ENCODE results near the gene UST. TPM values are rescaled to one million over a fixed set of nuclear protein-coding genes. Genes with fewer than 3 reads are reported as not detected.
"Not testable (repeated sequence)": the region's sequence is repeated elsewhere in the genome, so short reads cannot be mapped to it uniquely, and the experiment has no call there.

Gene UST
- total RNA-seq, 2 donors from 2014 or later: 3.8 to 7.3 TPM

DNA sequence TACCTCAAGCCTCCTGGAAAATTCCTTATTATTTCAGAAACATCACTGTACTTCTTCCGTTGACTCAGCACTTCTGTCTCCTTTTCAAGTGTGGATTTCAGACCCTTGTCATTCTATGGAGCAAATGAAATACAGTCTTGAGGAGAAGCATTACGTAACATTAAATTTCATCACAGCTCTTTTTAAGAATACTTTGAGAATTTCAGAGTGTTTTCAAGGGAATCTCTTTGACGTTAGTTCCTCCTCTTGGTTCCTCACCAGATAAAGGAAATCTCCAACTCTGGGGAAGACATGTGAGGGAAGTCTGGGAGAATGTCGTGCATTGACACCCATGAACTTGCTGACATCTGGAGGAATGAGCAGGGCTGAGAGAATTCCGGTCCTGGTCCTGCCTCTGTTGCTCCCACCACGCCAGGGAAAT, 32.3 kb downstream of the UST start:
- H3K36me3 Mint-ChIP-seq (ENCODE audit: low read depth): peaks cover 2% of the 10 kb centered on the region
- ATAC-seq: no peak
- peak overlapping the region; percentile 7 for H3K4me3 Mint-ChIP-seq

GRCh38 chr6:148780423-148780822, 33.6 kb downstream of the UST start:
- H3K4me3 Mint-ChIP-seq; H3K27me3 Mint-ChIP-seq; DNase-seq; ATAC-seq; H3K36me3 Mint-ChIP-seq (ENCODE audit: low read depth); H3K9me3 ChIP-seq (ENCODE audit: control insufficient read depth, low read length, poor library complexity, severe bottlenecking): not testable (repeated sequence)
- peak overlapping the region; percentile 94 for H3K27ac Mint-ChIP-seq
- peaks cover 30% of the 10 kb centered on the region for H3K4me1 Mint-ChIP-seq

More for the DNA sequence above, 32.3 kb downstream of the UST start:
- Mint-ChIP-seq H3K27ac (no peak overlapping the region), H3K4me1 (peaks cover 32% of the 10 kb centered on the region), H3K27me3 (no peaks in the 10 kb centered on the region)
- H3K9me3 ChIP-seq (ENCODE audit: control insufficient read depth, low read length, poor library complexity, severe bottlenecking): no peaks in the 10 kb centered on the region
- no peak for DNase-seq

- DNase-seq (no peak), ATAC-seq (peak; percentile 60)
- H3K27me3 Mint-ChIP-seq: no peaks in the 10 kb centered on the region
- H3K27ac Mint-ChIP-seq: peak overlapping the region; percentile 94
- peak overlapping the region; percentile 84 for H3K4me3 Mint-ChIP-seq
- H3K36me3 Mint-ChIP-seq (ENCODE audit: low read depth): peaks cover 2% of the 10 kb centered on the region
- no peaks in the 10 kb centered on the region for H3K9me3 ChIP-seq (ENCODE audit: control insufficient read depth, low read length, poor library complexity, severe bottlenecking)
- H3K4me1 Mint-ChIP-seq: peaks cover 29% of the 10 kb centered on the region
Observed at GRCh38 chr6:148780918-148781436, 34.1 kb downstream of the UST start.

DNA sequence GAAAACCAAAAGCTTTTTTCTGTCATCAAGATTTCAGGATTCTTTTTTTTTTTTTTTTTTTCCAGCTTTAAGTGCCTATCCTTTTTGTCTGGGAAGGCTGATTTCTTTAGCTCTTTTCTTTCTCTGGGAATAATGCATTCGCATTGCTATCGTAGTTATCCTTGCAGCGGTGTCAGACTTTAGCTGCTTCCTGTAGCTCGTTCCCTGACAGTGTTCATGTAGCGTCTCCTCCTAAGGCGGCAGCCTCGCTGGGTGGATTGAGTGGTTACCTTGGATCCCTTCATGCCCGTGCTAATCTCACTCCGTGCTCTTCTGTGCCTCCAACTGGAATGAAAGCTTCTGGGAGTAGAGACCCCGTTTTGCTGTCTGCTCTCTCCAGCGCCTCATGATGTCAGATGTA, 43.1 kb downstream of the UST start:
- Mint-ChIP-seq H3K27ac (no peak overlapping the region), H3K4me1 (peaks cover 21% of the 10 kb centered on the region), H3K4me3 (no peak overlapping the region), H3K27me3 (no peaks in the 10 kb centered on the region), H3K36me3 (ENCODE audit: low read depth) (no peaks in the 10 kb centered on the region)
- DNase-seq (no peak), ATAC-seq (no peak)
- no peaks in the 10 kb centered on the region for H3K9me3 ChIP-seq (ENCODE audit: control insufficient read depth, low read length, poor library complexity, severe bottlenecking)

- Mint-ChIP-seq H3K36me3 (ENCODE audit: low read depth) (no peaks in the 10 kb centered on the region), H3K27me3 (no peaks in the 10 kb centered on the region), H3K4me1 (peaks cover 21% of the 10 kb centered on the region), H3K27ac (no peak overlapping the region), H3K4me3 (no peak overlapping the region)
- H3K9me3 ChIP-seq (ENCODE audit: control insufficient read depth, low read length, poor library complexity, severe bottlenecking): no peaks in the 10 kb centered on the region
- DNase-seq: no peak
- ATAC-seq: no peak
Observed at GRCh38 chr6:148790404-148790803, 43.6 kb downstream of the UST start.

- no peaks in the 10 kb centered on the region for H3K9me3 ChIP-seq (ENCODE audit: control insufficient read depth, low read length, poor library complexity, severe bottlenecking)
- H3K36me3 Mint-ChIP-seq (ENCODE audit: low read depth): no peaks in the 10 kb centered on the region
- no peak for ATAC-seq
- no peak for DNase-seq
- peaks cover 21% of the 10 kb centered on the region for H3K4me1 Mint-ChIP-seq
- H3K27me3 Mint-ChIP-seq: no peaks in the 10 kb centered on the region
- H3K4me3 Mint-ChIP-seq: no peak overlapping the region
- H3K27ac Mint-ChIP-seq: no peak overlapping the region
Observed at GRCh38 chr6:148790817-148791216, 44.0 kb downstream of the UST start.

DNA sequence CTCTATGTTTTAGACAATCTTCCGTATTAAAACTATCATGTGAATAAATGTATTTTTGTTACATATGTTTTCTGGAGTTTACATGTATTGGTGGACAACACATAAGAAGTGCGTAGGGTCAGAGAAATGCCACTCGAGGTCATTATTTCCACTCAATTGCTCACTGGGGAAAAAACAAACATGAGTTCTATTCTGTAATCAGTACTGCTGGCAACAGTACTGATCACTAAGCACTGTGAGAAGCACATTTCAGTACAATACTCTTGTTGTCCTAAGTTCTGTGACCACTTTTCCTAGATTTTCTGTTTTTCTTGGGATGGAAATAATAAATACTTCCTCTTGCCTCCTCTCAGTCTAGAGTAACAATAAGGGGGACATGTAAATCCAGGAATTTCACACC, 44.5 kb downstream of the UST start:
- no peak for ATAC-seq
- no peaks in the 10 kb centered on the region for H3K9me3 ChIP-seq (ENCODE audit: control insufficient read depth, low read length, poor library complexity, severe bottlenecking)
- no peaks in the 10 kb centered on the region for H3K36me3 Mint-ChIP-seq (ENCODE audit: low read depth)
- no peaks in the 10 kb centered on the region for H3K27me3 Mint-ChIP-seq
- no peak for DNase-seq
- H3K27ac Mint-ChIP-seq: no peak overlapping the region
- no peak overlapping the region for H3K4me3 Mint-ChIP-seq
- peaks cover 20% of the 10 kb centered on the region for H3K4me1 Mint-ChIP-seq

DNA sequence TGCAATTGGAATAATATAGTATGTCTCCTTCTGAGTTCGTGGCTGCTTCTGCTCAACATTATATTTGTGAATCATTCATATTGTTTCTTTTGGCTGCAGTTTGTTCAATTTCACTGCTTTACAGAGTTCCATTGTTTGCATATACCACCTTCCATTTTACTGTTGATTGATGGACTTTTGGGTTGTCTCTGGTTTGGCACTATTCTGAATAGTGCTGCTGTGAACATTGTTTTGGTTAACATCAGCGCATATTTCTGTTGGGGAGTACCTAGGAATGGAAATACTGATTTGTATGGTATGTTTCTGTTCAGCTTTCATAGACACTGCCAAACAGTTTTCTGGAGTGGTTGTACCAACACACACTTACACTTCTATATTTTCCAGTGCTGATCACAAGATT, 46.9 kb downstream of the UST start:
- peaks cover 2% of the 10 kb centered on the region for H3K36me3 Mint-ChIP-seq (ENCODE audit: low read depth)
- H3K4me3 Mint-ChIP-seq: no peak overlapping the region
- H3K27me3 Mint-ChIP-seq: no peaks in the 10 kb centered on the region
- no peak overlapping the region for H3K27ac Mint-ChIP-seq
- ATAC-seq: no peak
- DNase-seq: no peak
- H3K4me1 Mint-ChIP-seq: peaks cover 31% of the 10 kb centered on the region
- H3K9me3 ChIP-seq (ENCODE audit: control insufficient read depth, low read length, poor library complexity, severe bottlenecking): no peaks in the 10 kb centered on the region

DNA sequence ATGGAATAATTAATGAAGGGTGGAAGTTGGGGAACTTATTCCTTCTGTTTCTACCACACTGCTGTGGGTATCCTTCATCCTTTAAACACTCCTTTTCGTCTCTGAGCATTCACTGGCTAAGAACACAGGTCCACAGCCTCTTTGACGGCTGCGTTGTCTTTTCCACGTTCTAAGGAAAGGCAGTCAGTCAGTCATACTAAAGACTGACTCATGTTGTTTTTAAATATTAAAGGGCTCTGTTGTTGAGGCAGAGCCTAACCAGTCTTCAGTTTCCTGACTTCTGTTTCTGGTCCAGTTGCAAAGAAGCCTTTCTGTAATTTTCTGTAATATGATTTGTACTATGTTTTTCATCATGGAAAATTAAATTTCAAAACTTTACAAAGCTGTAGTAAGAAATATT, 48.0 kb downstream of the UST start:
- H3K27ac Mint-ChIP-seq: no peak overlapping the region
- peaks cover 2% of the 10 kb centered on the region for H3K36me3 Mint-ChIP-seq (ENCODE audit: low read depth)
- ATAC-seq (no peak), DNase-seq (no peak)
- no peak overlapping the region for H3K4me3 Mint-ChIP-seq
- H3K9me3 ChIP-seq (ENCODE audit: control insufficient read depth, low read length, poor library complexity, severe bottlenecking): no peaks in the 10 kb centered on the region
- no peaks in the 10 kb centered on the region for H3K27me3 Mint-ChIP-seq
- H3K4me1 Mint-ChIP-seq: peaks cover 31% of the 10 kb centered on the region

DNA sequence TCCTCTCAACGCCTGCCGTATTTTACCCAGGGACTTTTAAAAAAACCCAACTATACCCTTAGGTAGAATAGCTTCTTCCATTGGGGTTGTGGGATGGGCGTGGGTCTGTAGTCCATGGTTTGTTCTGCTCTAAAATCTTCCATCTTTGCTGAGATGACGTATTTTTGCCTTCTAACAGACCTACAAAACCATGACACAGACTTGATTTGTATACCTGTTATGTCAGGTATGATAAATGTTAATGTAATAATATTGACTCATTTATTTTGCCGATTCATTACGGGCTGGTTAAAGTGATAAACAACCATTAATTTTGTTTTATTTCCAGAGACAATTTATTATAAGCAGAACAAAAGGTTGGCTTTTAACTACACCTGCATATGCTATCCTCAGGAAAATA, 48.7 kb downstream of the UST start:
- DNase-seq: no peak
- H3K27ac Mint-ChIP-seq: no peak overlapping the region
- H3K27me3 Mint-ChIP-seq: no peaks in the 10 kb centered on the region

DNA sequence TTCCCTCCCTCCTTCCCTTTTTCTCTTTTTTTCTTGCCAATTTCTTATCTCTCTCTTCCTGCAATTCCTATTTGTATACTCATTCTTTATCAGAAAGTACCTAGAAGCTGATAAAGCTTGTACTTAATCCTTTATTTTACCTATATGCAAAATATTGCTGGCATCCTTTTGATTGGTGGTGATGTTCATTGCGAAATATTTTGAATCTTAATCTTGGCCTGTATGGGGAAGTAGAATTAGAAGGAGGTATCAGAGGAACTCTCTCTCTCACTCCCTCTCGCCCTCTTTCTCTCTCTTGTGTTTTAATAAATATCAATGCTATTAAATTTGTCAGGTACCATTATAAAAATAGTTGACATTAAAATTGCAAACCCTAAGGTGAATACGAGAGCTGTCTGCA, 52.8 kb downstream of the UST start:
- ATAC-seq (no peak), DNase-seq (no peak)
- H3K9me3 ChIP-seq (ENCODE audit: control insufficient read depth, low read length, poor library complexity, severe bottlenecking): no peaks in the 10 kb centered on the region
- H3K27ac Mint-ChIP-seq: peak overlapping the region; percentile 39
- peaks cover 3% of the 10 kb centered on the region for H3K36me3 Mint-ChIP-seq (ENCODE audit: low read depth)
- no peaks in the 10 kb centered on the region for H3K27me3 Mint-ChIP-seq
- peaks cover 40% of the 10 kb centered on the region for H3K4me1 Mint-ChIP-seq
- no peak overlapping the region for H3K4me3 Mint-ChIP-seq

More for the DNA sequence above, 48.7 kb downstream of the UST start:
- no peaks in the 10 kb centered on the region for H3K9me3 ChIP-seq (ENCODE audit: control insufficient read depth, low read length, poor library complexity, severe bottlenecking)
- peaks cover 2% of the 10 kb centered on the region for H3K36me3 Mint-ChIP-seq (ENCODE audit: low read depth)
- no peak overlapping the region for H3K4me3 Mint-ChIP-seq
- no peak for ATAC-seq
- H3K4me1 Mint-ChIP-seq: peaks cover 32% of the 10 kb centered on the region

DNA sequence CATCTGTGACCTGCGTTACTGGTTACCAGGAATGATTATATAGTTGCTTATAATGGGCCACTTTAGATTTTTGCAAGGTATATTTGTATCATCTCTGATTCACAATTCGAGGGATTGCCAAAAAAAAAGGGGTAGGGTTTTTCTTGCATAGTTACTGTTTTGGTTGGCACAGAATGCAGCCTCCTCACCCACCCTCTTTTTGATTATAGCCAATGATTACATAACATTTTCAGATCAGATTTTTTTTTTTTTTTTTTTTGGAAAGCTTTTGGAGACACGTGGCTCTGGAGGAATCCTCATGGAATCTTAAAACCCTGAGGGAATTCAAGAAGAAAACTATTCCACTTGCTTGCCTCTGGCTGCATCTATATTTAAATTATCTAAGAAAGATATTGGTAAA, 53.7 kb downstream of the UST start:
- Mint-ChIP-seq H3K27me3 (no peaks in the 10 kb centered on the region), H3K36me3 (ENCODE audit: low read depth) (peaks cover 3% of the 10 kb centered on the region), H3K4me3 (no peak overlapping the region), H3K27ac (peak overlapping the region; percentile 39), H3K4me1 (peaks cover 44% of the 10 kb centered on the region)
- H3K9me3 ChIP-seq (ENCODE audit: control insufficient read depth, low read length, poor library complexity, severe bottlenecking): no peaks in the 10 kb centered on the region
- ATAC-seq: no peak
- DNase-seq: no peak

- Mint-ChIP-seq H3K27ac (no peak overlapping the region), H3K36me3 (ENCODE audit: low read depth) (peaks cover 2% of the 10 kb centered on the region), H3K4me1 (peaks cover 37% of the 10 kb centered on the region), H3K4me3 (no peak overlapping the region), H3K27me3 (no peaks in the 10 kb centered on the region)
- DNase-seq: no peak
- ATAC-seq: no peak
- H3K9me3 ChIP-seq (ENCODE audit: control insufficient read depth, low read length, poor library complexity, severe bottlenecking): no peaks in the 10 kb centered on the region
Observed at GRCh38 chr6:148803979-148804378, 57.1 kb downstream of the UST start.

DNA sequence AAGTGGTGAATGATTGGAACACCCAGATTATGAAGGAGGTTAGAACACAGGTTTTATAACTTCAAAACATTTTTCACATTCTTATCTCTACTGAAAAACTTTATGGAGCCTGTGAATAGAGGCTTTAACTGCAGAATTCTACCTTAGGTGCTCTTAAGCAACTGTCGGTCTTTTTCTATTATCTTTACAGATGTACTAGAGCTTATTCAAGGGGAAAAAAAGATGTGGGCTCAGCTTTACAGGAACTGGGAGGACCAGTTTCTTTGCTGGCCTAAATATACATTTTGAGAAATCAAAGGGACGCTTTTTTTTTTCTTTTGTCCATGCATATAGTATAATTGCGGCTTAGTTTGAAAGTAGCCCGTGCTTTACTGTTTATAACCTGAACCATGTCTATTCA, 58.9 kb downstream of the UST start:
- DNase-seq (no peak), ATAC-seq (no peak)
- H3K4me3 Mint-ChIP-seq: no peak overlapping the region
- H3K9me3 ChIP-seq (ENCODE audit: control insufficient read depth, low read length, poor library complexity, severe bottlenecking): no peaks in the 10 kb centered on the region
- H3K36me3 Mint-ChIP-seq (ENCODE audit: low read depth): peaks cover 2% of the 10 kb centered on the region
- H3K27ac Mint-ChIP-seq: no peak overlapping the region
- peaks cover 28% of the 10 kb centered on the region for H3K4me1 Mint-ChIP-seq
- no peaks in the 10 kb centered on the region for H3K27me3 Mint-ChIP-seq

All from T-helper 17 cell (primary cell).